ENCODE data around the gene IRS1.

The IRS1 gene

GRCh38 chr2:226684563-226684959 is 115.1 kb downstream of the IRS1 start:
- no peak for DNase-seq (ENCODE audit: low read depth)

- no peak for DNase-seq (ENCODE audit: low read depth)
Measured at GRCh38 chr2:226683944-226684562, 115.6 kb downstream of the IRS1 start.

GRCh38 chr2:226683196-226683595 is 116.4 kb downstream of the IRS1 start:
- DNase-seq (ENCODE audit: low read depth), result no peak

All from HS-27A (cell line).